GM19452 (cell line): ENCODE data around the gene PLAGL2.

Source experiments
- ATAC-seq: cut with Tn5 transposase; IDR thresholded peaks from one replicate; pipeline ENCODE4 v1.9.1; 2021; ENCODE audit not compliant: unreplicated experiment

Gene PLAGL2

GRCh38 chr20:32153771-32154170 lies 53.8 kb downstream of the PLAGL2 start:
- no peak for ATAC-seq

DNA sequence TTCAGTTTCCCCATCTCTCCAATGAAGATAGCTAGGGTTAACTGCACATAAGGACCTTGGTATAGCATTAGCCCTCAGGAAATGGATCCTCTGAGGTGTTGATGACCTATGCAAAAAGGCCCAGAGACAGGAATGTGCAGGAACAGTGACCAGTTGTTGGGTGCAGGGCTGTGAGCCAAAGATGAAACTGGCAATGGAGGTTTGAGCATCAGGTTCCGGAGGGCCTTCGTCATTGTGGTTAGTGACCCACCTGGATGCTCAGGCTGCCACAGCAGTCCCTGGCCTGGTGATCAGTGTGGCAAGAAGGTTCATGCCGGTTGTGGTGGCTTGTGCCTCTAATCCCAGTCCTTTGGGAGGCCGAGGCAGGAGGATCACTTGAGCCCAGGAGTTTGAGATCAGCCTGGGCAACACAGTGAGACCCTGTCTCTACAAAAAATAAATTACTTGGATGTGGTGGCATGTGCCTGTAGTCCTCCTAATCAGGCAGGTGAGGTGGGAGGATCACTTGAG lies 54.3 kb downstream of the PLAGL2 start:
- ATAC-seq = no peak

DNA sequence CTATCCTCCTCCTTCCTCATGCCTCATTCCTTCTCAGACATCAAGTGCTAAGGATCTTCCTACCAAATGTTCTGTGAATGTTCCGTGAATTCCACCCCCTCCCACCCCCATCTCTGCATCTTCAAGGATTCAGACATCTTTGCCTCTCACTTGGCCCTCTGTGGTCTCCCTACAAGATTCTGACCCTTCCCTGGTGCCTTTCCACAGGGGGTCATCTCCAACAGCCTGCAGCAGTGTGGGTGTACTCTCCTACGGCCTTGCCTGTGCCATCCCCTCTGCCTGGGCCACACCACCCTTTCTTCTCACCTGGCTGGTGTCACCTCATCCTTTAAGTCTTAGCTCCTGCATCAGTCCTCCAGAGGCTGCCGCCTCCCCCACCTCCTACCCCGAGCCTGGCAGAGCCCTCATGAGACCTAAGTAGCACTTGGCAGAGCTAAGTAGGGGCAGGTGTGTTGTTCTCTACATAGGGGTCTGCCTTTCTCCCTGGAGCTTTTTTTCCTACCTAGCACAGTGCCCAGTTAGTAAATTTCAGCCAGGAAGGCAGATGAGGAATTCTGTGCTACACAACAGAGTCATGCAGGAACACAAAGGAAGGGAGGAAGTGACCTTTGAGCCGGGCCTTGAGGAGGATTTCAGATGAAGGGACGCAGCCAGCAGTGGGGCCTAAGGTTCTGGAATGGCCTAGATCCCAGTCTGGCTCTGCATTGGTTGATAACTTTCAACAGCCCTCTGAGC lies 55.0 kb downstream of the PLAGL2 start:
- no peak for ATAC-seq

GRCh38 chr20:32150291-32150848 lies 57.2 kb downstream of the PLAGL2 start:
- ATAC-seq = no peak

DNA sequence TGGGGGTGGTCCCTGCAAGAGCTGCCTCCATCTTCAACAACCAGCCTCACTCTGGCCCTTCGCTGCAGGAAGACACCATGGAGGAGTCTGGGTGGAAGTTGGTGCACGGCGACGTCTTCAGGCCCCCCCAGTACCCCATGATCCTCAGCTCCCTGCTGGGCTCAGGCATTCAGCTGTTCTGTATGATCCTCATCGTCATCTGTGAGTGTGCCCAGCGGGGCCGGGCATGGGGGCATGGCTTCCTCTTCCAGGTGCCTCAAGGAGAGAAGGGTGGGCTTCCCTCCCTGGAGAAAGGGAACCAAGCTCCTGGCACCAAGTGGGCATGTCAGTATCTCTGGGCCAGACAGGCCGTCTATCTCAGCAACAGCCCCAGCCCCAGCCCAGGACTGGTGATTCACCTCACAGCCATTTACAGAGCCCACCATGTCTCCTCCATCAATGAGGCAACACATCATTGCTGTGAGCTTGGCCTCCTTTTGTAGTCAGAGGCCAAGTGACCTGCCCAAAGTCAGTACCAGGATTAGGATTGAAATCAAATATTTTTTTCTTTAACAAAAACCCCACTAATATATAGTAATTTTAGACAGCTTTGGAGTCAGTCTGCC lies 57.9 kb downstream of the PLAGL2 start:
- no peak for ATAC-seq

- no peak for ATAC-seq
Measured at GRCh38 chr20:32144898-32145662, 62.5 kb downstream of the PLAGL2 start.

DNA sequence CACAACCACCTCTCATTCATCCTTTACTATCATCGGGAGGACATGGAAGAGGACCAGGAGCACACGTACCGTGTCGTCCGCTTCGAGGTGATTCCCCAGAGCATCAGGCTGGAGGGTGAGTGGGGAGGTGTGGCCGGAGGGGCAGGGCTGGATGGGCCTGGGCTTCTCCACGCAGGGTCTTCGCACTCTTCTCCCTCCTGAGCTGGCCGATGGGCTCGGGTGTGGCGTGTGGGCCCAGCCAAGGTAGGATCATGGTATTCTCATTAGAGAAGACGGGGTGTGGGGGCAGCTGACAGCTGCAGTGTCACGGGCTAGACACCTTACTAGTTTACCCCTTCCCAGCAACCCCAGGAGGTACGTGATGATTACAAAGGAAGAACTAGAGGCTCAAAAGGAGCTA lies 64.6 kb downstream of the PLAGL2 start:
- no peak for ATAC-seq
